Suprapubic skin (tissue), 3 donors: ENCODE data around the gene MMP17.

Experiments
- POLR2A ChIP-seq, 2 donors: fragments of 450-650 bp; IDR thresholded peaks; one replicate each; pipeline ENCODE4 v1.6.1; 2017; ENCODE audit warnings: antibody characterized with exemption in 2 of 2, mild to moderate bottlenecking in 2 of 2, moderate library complexity in 2 of 2
- TF ChIP-seq, protein P1 (sequence below), 2 donors: fragments of 200-600 bp in 1 of 2; fragments of 450-650 bp in 1 of 2; sonication (generic) in 1 of 2; IDR thresholded peaks; one replicate each; pipeline ENCODE4 v1.5.1; 2016 to 2019; ENCODE audit warnings: antibody characterized with exemption in 2 of 2, mild to moderate bottlenecking in 1 of 2, moderate library complexity in 1 of 2

DNA sequence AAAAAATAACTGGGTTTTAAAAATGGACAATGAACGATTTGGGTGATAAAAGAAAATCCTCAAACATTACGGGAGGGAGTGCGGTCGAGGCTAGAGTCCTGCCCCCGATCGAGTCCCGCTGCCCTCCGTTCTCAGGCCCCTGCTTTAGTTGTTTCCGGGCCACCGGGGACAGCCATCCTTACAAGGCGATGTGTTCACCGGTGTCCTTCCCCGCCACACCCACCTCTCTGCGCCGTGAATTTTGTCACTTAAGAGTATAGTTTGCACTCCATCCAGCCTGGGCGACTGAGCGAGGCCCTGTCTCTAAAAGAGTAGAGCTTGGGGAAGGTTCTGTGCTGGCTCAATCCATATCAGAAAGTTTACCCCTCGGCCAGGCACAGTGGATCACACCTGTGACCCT is 69.1 kb downstream of the MMP17 start:
- TF ChIP-seq, protein P1, sequence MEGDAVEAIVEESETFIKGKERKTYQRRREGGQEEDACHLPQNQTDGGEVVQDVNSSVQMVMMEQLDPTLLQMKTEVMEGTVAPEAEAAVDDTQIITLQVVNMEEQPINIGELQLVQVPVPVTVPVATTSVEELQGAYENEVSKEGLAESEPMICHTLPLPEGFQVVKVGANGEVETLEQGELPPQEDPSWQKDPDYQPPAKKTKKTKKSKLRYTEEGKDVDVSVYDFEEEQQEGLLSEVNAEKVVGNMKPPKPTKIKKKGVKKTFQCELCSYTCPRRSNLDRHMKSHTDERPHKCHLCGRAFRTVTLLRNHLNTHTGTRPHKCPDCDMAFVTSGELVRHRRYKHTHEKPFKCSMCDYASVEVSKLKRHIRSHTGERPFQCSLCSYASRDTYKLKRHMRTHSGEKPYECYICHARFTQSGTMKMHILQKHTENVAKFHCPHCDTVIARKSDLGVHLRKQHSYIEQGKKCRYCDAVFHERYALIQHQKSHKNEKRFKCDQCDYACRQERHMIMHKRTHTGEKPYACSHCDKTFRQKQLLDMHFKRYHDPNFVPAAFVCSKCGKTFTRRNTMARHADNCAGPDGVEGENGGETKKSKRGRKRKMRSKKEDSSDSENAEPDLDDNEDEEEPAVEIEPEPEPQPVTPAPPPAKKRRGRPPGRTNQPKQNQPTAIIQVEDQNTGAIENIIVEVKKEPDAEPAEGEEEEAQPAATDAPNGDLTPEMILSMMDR (IDR thresholded peaks at IDR 0.05) = no peak
- TF ChIP-seq POLR2A (IDR thresholded peaks at IDR 0.05) = no peak
